HepG2 (cell line): Measurements from ENCODE around the gene KCNIP3. TPM values are rescaled to one million over a fixed set of nuclear protein-coding genes. Genes with fewer than 3 reads are reported as not detected.

ENCODE experiments used
- ATAC-seq: fragments of 200-7000 bp; cut with Tn5 transposase; 3 replicates; pipeline ENCODE4 v1.9.1; 2020; ENCODE audit warnings: mild to moderate bottlenecking, moderate library complexity
- BruUV-seq: library from RNA; stranded (reverse); fragments of 400-500 nt; replicated peaks from 2 replicates; lab custom pipeline; 2021; lab: Mats Ljungman, UMichigan
- CTCF ChIA-PET: fragments of 300-600 bp; formaldehyde crosslinking; extraction: SDS; loops from one replicate; lab custom pipeline; 2021; ENCODE audit warnings: low total read pairs, inconsistent platforms, low intra/inter-chr PET ratio; lab: Yijun Ruan, JAX
- POLR2A ChIA-PET: fragments of 350-600 bp; sonication (Branson Sonifier 250); formaldehyde crosslinking; loops from one replicate; lab custom pipeline; 2020; ENCODE audit warnings: antibody characterized with exemption, inconsistent platforms; lab: Yijun Ruan, JAX
- DNase-seq: peaks from one replicate; pipeline ENCODE4 v3.0.0-alpha.2; 2015; ENCODE audit warnings: low spot score
- FAIRE-seq: peaks from 3 replicates; lab custom pipeline; 2011; peaks lifted over from hg19 to GRCh38; lab: Jason Lieb, UNC
- H2AFZ ChIP-seq: one replicate; pipeline ENCODE4 v1.6.1; 2011; ENCODE audit warnings: low read length, inconsistent platforms
- H3K27ac ChIP-seq: fragments of 300-600 bp; 3 replicates; pipeline ENCODE4 v1.8.0; 2011; ENCODE audit warnings: mixed run types, mild to moderate bottlenecking, mixed read lengths, low read length, inconsistent platforms; ENCODE audit not compliant: insufficient read depth; ENCODE audit errors: extremely low read length
- H3K27me3 ChIP-seq, 2 experiments: fragments of 200-600 bp in 1 of 2; 2 replicates in 1 of 2; 3 replicates in 1 of 2; pipeline versions ENCODE4 v1.6.0 to v1.8.0; 2011; ENCODE audit warnings: low read length in 2 of 2, mild to moderate bottlenecking in 2 of 2, moderate library complexity in 2 of 2, inconsistent platforms in 1 of 2; ENCODE audit not compliant: insufficient read depth in 2 of 2, control insufficient read depth in 1 of 2
- H3K36me3 ChIP-seq, 2 experiments: fragments of 200-600 bp in 1 of 2; replicated peaks in 1 of 2; 2 replicates in 1 of 2; 3 replicates in 1 of 2; pipeline versions ENCODE4 v1.5.1 to v1.8.0; 2011; ENCODE audit warnings: low read length in 2 of 2, inconsistent platforms in 1 of 2; ENCODE audit not compliant: insufficient read depth in 2 of 2, control insufficient read depth in 1 of 2
- H3K4me1 ChIP-seq: 2 replicates; pipeline ENCODE4 v1.5.1; 2012; ENCODE audit warnings: low read length, inconsistent platforms; ENCODE audit not compliant: insufficient read depth
- H3K4me2 ChIP-seq: 2 replicates; pipeline ENCODE4 v1.6.0; 2011; ENCODE audit warnings: low read depth, low read length, inconsistent platforms
- H3K4me3 ChIP-seq, 3 experiments: fragments of 200-600 bp in 1 of 3; sonication (generic), shearing (Covaris generic) in 1 of 3; replicated peaks in 1 of 3; 2 replicates each; pipeline ENCODE4 v1.5.1; 2011 to 2016; ENCODE audit warnings: low read length in 3 of 3, inconsistent platforms in 2 of 3, low read depth in 2 of 3, mild to moderate bottlenecking in 2 of 3, control low read depth in 1 of 3, mixed read lengths in 1 of 3; ENCODE audit not compliant: insufficient read depth in 1 of 3
- H3K79me2 ChIP-seq: one replicate; pipeline ENCODE4 v1.6.1; 2011; ENCODE audit warnings: low read length, inconsistent platforms; ENCODE audit not compliant: insufficient read depth
- H3K9ac ChIP-seq: 2 replicates; pipeline ENCODE4 v1.6.0; 2011; ENCODE audit warnings: mild to moderate bottlenecking, low read depth, low read length, inconsistent platforms; ENCODE audit not compliant: insufficient read depth
- H3K9me3 ChIP-seq: 2 replicates; pipeline ENCODE4 v1.5.1; 2012; ENCODE audit warnings: mild to moderate bottlenecking, low read length
- H4K20me1 ChIP-seq: 2 replicates; pipeline ENCODE4 v1.6.0; 2011; ENCODE audit warnings: inconsistent platforms, mild to moderate bottlenecking, low read length, moderate library complexity; ENCODE audit not compliant: insufficient read depth
- GATA4 ChIP-seq: sonication (generic); IDR thresholded peaks from 2 replicates; pipeline ENCODE4 v1.6.1; 2016; ENCODE audit warnings: antibody characterized with exemption, low read depth, borderline replicate concordance
- NCOR1 ChIP-seq: fragments of 200-600 bp; sonication (generic); IDR thresholded peaks from 2 replicates; pipeline ENCODE4 v1.7.0; 2017; ENCODE audit warnings: antibody characterized with exemption, low read length, borderline replicate concordance
- NKX3-1 ChIP-seq: sonication (generic); formaldehyde crosslinking; IDR thresholded peaks from 2 replicates; pipeline ENCODE4 v1.5.0; 2020; ENCODE audit warnings: missing genetic modification reagents
- ZNF543 ChIP-seq: sonication (generic); formaldehyde crosslinking; IDR thresholded peaks from 2 replicates; pipeline ENCODE4 v1.4.0; 2020; ENCODE audit warnings: mild to moderate bottlenecking, missing genetic modification reagents
- ZNF770 ChIP-seq: sonication (generic); formaldehyde crosslinking; IDR thresholded peaks from 2 replicates; pipeline ENCODE4 v1.5.0; 2020; ENCODE audit warnings: mild to moderate bottlenecking, missing genetic modification reagents
- WGBS: methylation state at CpG from one replicate; pipeline ENCODE4 v1.1.6; 2017; ENCODE audit warnings: low lambda C conversion rate; 5-methylcytosine and 5-hydroxymethylcytosine counted together
- in situ Hi-C: cut with HindIII; loops from 2 replicates; pipeline ENCODE4 v1.10.0; 2017; ENCODE audit warnings: low pct_unique_long_range_greater_than_20kb; ENCODE audit not compliant: extremely low pct_ligation_motif_present
- intact Hi-C: fragments of 100-400 bp; cut with micrococcal nuclease; formaldehyde crosslinking; loops from one replicate; pipeline ENCODE4 v1.10.0; 2022; ENCODE audit not compliant: unreplicated experiment
- polyA plus RNA-seq, 8 experiments: library from polyadenylated mRNA; depleted of rRNA in 3 of 8; stranded (reverse) in 7 of 8; unstranded in 1 of 8; fragments of >200 nt; fragmentation: Illumina TruSeq in 4 of 8; extraction: Trizol in 4 of 8; gene quantifications; 2 replicates each; pipeline versions ENCODE4 v1.2.1 to v1.2.3, GENCODE V29; 2011 to 2016; ENCODE audit warnings: low read depth in 4 of 8, missing spikeins in 1 of 8, mixed read lengths in 1 of 8; ENCODE audit not compliant: insufficient read depth in 1 of 8
- total RNA-seq, 5 experiments: library from RNA; depleted of rRNA; stranded (reverse); fragments of >200 nt; fragmentation: Illumina TruSeq; extraction: Trizol; gene quantifications; 2 replicates each; pipeline ENCODE4 v1.2.3, GENCODE V29; 2016; ENCODE audit warnings: low read depth in 1 of 5

KCNIP3 gene
- total and polyA plus RNA-seq, 2 of the 13 experiments (the other 11 are each of a cell fraction or from before 2014, with no cell fraction given), result not detected

GRCh38 chr2:95347681-95348608, 50.8 kb downstream of the KCNIP3 start:
- H4K20me1 ChIP-seq, result no peaks in the 10 kb centered on the region; the same call in 1 of the 2 replicates
- H3K27ac ChIP-seq, result no peak overlapping the region
- H3K27me3 ChIP-seq, result peaks cover 18 to 82% of the 10 kb centered on the region in 2 experiments; a peak in 4 of 5 replicates
- 27% methylated on average over 20 of the region's 22 CpGs for WGBS
- no peak overlapping the region for H3K4me3 ChIP-seq
- H3K36me3 ChIP-seq, result no peaks in the 10 kb centered on the region
- no TSS peak for BruUV-seq
- DNase-seq, result no peak
- H3K4me2 ChIP-seq, result no peak overlapping the region
- POLR2A ChIA-PET, result no interaction called here
- no peak for TF ChIP-seq GATA4
- TF ChIP-seq, all 625 proteins: peak for 0
- no peak for FAIRE-seq
- intact Hi-C loops (no loop called here), in situ Hi-C loops (no loop called here)
- CTCF ChIA-PET, result no interaction called here
- Histone ChIP-seq H3K4me1 (peaks cover 7% of the 10 kb centered on the region; the same call in 1 of the 2 replicates), H3K9ac (no peak overlapping the region), H3K79me2 (no peaks in the 10 kb centered on the region), H2AFZ (no peak overlapping the region), H3K9me3 (no peaks in the 10 kb centered on the region)
- no peak for ATAC-seq

GRCh38 chr2:95348609-95349567, 51.7 kb downstream of the KCNIP3 start:
- peaks cover 7% of the 10 kb centered on the region; the same call in 1 of the 2 replicates for H3K4me1 ChIP-seq
- H3K9ac ChIP-seq, result no peak overlapping the region
- H3K9me3 ChIP-seq, result no peaks in the 10 kb centered on the region
- no peak overlapping the region for H3K4me3 ChIP-seq
- no peaks in the 10 kb centered on the region for H3K36me3 ChIP-seq
- no peak overlapping the region for H3K4me2 ChIP-seq
- in situ Hi-C loops, result no loop called here
- no peaks in the 10 kb centered on the region; the same call in 1 of the 2 replicates for H4K20me1 ChIP-seq
- no peak overlapping the region for H3K27ac ChIP-seq
- no peak for DNase-seq
- TF ChIP-seq ZNF770 (CRISPR knock-in tag) (no peak), ZNF543 (CRISPR knock-in tag) (no peak), NCOR1 (no peak), NKX3-1 (no peak)
- TF ChIP-seq, all 625 proteins: peak for 0
- ChIA-PET POLR2A (interaction anchor here (1.0 kb wide), 1 partner anchor 54 kb away, joined by 3 read pairs; the partner anchor contains the start of gene FAHD2A), CTCF (no interaction called here)
- Histone ChIP-seq H3K27me3 (peaks cover 15 to 73% of the 10 kb centered on the region in 2 experiments; a peak in 4 of 5 replicates), H3K79me2 (no peaks in the 10 kb centered on the region), H2AFZ (no peak overlapping the region)
- intact Hi-C loops, result no loop called here
- no peak for ATAC-seq
- no TSS peak for BruUV-seq
- no peak for FAIRE-seq
- WGBS, result 8% methylated on average over 12 of the region's 12 CpGs
